ENCODE measurements around the gene UBTD1.

The UBTD1 gene

GRCh38 chr10:97590082-97590747 is 91.5 kb downstream of the UBTD1 start:
- no peak for DNase-seq

GRCh38 chr10:97590748-97591495 is 92.2 kb downstream of the UBTD1 start:
- no peak for DNase-seq

- no peak for DNase-seq
Observed at GRCh38 chr10:97593421-97593820, 94.7 kb downstream of the UBTD1 start.

- DNase-seq = no peak
Observed at GRCh38 chr10:97596101-97597082, 97.7 kb downstream of the UBTD1 start.

- no peak for DNase-seq
Observed at GRCh38 chr10:97597778-97598177, 99.1 kb downstream of the UBTD1 start.

GRCh38 chr10:97598407-97599271 is 99.9 kb downstream of the UBTD1 start:
- DNase-seq = no peak

- no peak for DNase-seq
Observed at GRCh38 chr10:97599272-97599619, 100.5 kb downstream of the UBTD1 start.

GRCh38 chr10:97600616-97601015 is 101.9 kb downstream of the UBTD1 start:
- DNase-seq = no peak

GRCh38 chr10:97601268-97602215 is 102.8 kb downstream of the UBTD1 start:
- DNase-seq = no peak

GRCh38 chr10:97607095-97607636 is 108.4 kb downstream of the UBTD1 start:
- DNase-seq = no peak

- DNase-seq = no peak
Observed at GRCh38 chr10:97608991-97609561, 110.4 kb downstream of the UBTD1 start.

GRCh38 chr10:97611473-97611872 is 112.7 kb downstream of the UBTD1 start:
- no peak for DNase-seq

- no peak for DNase-seq
Observed at GRCh38 chr10:97612386-97612785, 113.7 kb downstream of the UBTD1 start.

GRCh38 chr10:97618285-97618684 is 119.6 kb downstream of the UBTD1 start:
- no peak for DNase-seq

- DNase-seq = no peak
Observed at GRCh38 chr10:97618733-97619132, 120.0 kb downstream of the UBTD1 start.

Data from activated T-cell treated with anti-CD3 and anti-CD28 coated beads, Interleukin-2, amount 50 U/mL, for 1 hour (primary cell).